ENCODE results near the gene CNTRL.

The CNTRL gene

GRCh38 chr9:121182101-121182836 is 107.5 kb downstream of the CNTRL start:
- DNase-seq, result no peak

GRCh38 chr9:121182989-121183388 is 108.2 kb downstream of the CNTRL start:
- DNase-seq, result no peak

- no peak for DNase-seq
These were observed 109.1 kb downstream of the CNTRL start for GRCh38 chr9:121183666-121184423.

- no peak for DNase-seq
These were observed 109.7 kb downstream of the CNTRL start for GRCh38 chr9:121184463-121184862.

GRCh38 chr9:121185178-121185745 is 110.5 kb downstream of the CNTRL start:
- DNase-seq, result peak; percentile 25

- DNase-seq, result no peak
These were observed 111.1 kb downstream of the CNTRL start for GRCh38 chr9:121185774-121186403.

GRCh38 chr9:121187636-121188305 is 113.0 kb downstream of the CNTRL start:
- peak; percentile 38 for DNase-seq

GRCh38 chr9:121189006-121189405 is 114.3 kb downstream of the CNTRL start:
- no peak for DNase-seq

- no peak for DNase-seq
These were observed 114.9 kb downstream of the CNTRL start for GRCh38 chr9:121189660-121190059.

GRCh38 chr9:121191235-121191634 is 116.5 kb downstream of the CNTRL start:
- no peak for DNase-seq

GRCh38 chr9:121192518-121192917 is 117.8 kb downstream of the CNTRL start:
- DNase-seq, result peak; percentile 47

- DNase-seq, result peak; percentile 15
These were observed 118.3 kb downstream of the CNTRL start for GRCh38 chr9:121192959-121193640.

- no peak for DNase-seq
These were observed 120.0 kb downstream of the CNTRL start for GRCh38 chr9:121194730-121195129.

GRCh38 chr9:121196389-121196788 is 121.6 kb downstream of the CNTRL start:
- no peak for DNase-seq

- no peak for DNase-seq
These were observed 122.4 kb downstream of the CNTRL start for GRCh38 chr9:121197132-121197531.

- no peak for DNase-seq
These were observed 123.8 kb downstream of the CNTRL start for GRCh38 chr9:121198512-121199042.

GRCh38 chr9:121199921-121200320 is 125.2 kb downstream of the CNTRL start:
- DNase-seq, result no peak

- DNase-seq, result no peak
These were observed 125.6 kb downstream of the CNTRL start for GRCh38 chr9:121200356-121200755.

- no peak for DNase-seq
These were observed 126.4 kb downstream of the CNTRL start for GRCh38 chr9:121201045-121201737.

- peak; percentile 97 for DNase-seq
These were observed 127.2 kb downstream of the CNTRL start, which contains the start of gene RAB14 for GRCh38 chr9:121201738-121202533. Gene RAB14, minus strand, starts transcription at chr9:121201869. Its CDS starts 8,457 bp downstream, at chr9:121193412.

All from fibroblast of skin of back (primary cell).